H9 (cell line): ENCODE data around the gene MRPS23. TPM values are rescaled to one million over a fixed set of nuclear protein-coding genes. Genes with fewer than 3 reads are reported as not detected.

Experiments used
- DNase-seq: peaks from one replicate; pipeline ENCODE4 v3.0.0-alpha.2; 2017
- H2AFZ ChIP-seq: one replicate; pipeline ENCODE4 v1.6.1; 2013; ENCODE audit warnings: mild to moderate bottlenecking, low read length, control low read depth, moderate library complexity
- H2AK5ac ChIP-seq: 2 replicates; pipeline ENCODE4 v1.6.1; 2013; ENCODE audit warnings: low read length, control low read depth, mixed read lengths; ENCODE audit not compliant: insufficient read length
- H2BK120ac ChIP-seq: one replicate; pipeline ENCODE4 v1.6.1; 2013; ENCODE audit warnings: low read depth, mild to moderate bottlenecking, low read length, control low read depth, inconsistent platforms; ENCODE audit not compliant: poor library complexity, severe bottlenecking
- H2BK12ac ChIP-seq: 2 replicates; pipeline ENCODE4 v1.6.1; 2013; ENCODE audit warnings: low read length, control low read depth, mixed read lengths, low read depth; ENCODE audit not compliant: insufficient read length
- H2BK15ac ChIP-seq: 2 replicates; pipeline ENCODE4 v1.6.1; 2013; ENCODE audit warnings: low read depth, low read length, control low read depth
- H2BK20ac ChIP-seq: one replicate; pipeline ENCODE4 v1.6.1; 2013; ENCODE audit warnings: low read depth, mild to moderate bottlenecking, low read length, control low read depth, inconsistent platforms; ENCODE audit not compliant: poor library complexity, severe bottlenecking
- H2BK5ac ChIP-seq: 2 replicates; pipeline ENCODE4 v1.6.1; 2013; ENCODE audit warnings: low read length, control low read depth, mixed read lengths; ENCODE audit not compliant: insufficient read length
- H3K14ac ChIP-seq: 2 replicates; pipeline ENCODE4 v1.6.1; 2013; ENCODE audit warnings: low read length, control low read depth; ENCODE audit not compliant: insufficient read depth
- H3K18ac ChIP-seq: 2 replicates; pipeline ENCODE4 v1.6.1; 2013; ENCODE audit warnings: low read depth, mild to moderate bottlenecking, mixed read lengths, low read length, control low read depth; ENCODE audit not compliant: insufficient read length
- H3K23ac ChIP-seq: 2 replicates; pipeline ENCODE4 v1.6.1; 2013; ENCODE audit warnings: low read length, control low read depth, mixed read lengths, low read depth; ENCODE audit not compliant: insufficient read length
- H3K23me2 ChIP-seq: 2 replicates; pipeline ENCODE4 v1.6.1; 2013; ENCODE audit warnings: low read depth, mild to moderate bottlenecking, mixed read lengths, low read length, control low read depth; ENCODE audit not compliant: insufficient read length, poor library complexity, severe bottlenecking
- H3K27ac ChIP-seq: 2 replicates; pipeline ENCODE4 v1.5.1; 2013; ENCODE audit warnings: low read length, control low read depth, mixed read lengths, low read depth; ENCODE audit not compliant: insufficient read length
- H3K27me3 ChIP-seq: 2 replicates; pipeline ENCODE4 v1.6.1; 2013; ENCODE audit warnings: low read length, control low read depth, inconsistent platforms; ENCODE audit not compliant: insufficient read depth
- H3K4ac ChIP-seq: 2 replicates; pipeline ENCODE4 v1.6.1; 2013; ENCODE audit warnings: low read depth, mild to moderate bottlenecking, control low read depth, inconsistent platforms, low read length, moderate library complexity
- H3K4me1 ChIP-seq: 2 replicates; pipeline ENCODE4 v1.6.1; 2013; ENCODE audit warnings: low read length, control low read depth, inconsistent platforms; ENCODE audit not compliant: insufficient read depth
- H3K4me2 ChIP-seq: 2 replicates; pipeline ENCODE4 v1.6.1; 2013; ENCODE audit warnings: low read length, control low read depth, mixed read lengths; ENCODE audit not compliant: insufficient read length, insufficient read depth
- H3K56ac ChIP-seq: 2 replicates; pipeline ENCODE4 v1.6.1; 2013; ENCODE audit warnings: low read depth, mild to moderate bottlenecking, mixed read lengths, low read length, control low read depth; ENCODE audit not compliant: insufficient read length
- H3K79me1 ChIP-seq: 2 replicates; pipeline ENCODE4 v1.6.1; 2013; ENCODE audit warnings: low read depth, mild to moderate bottlenecking, moderate library complexity, low read length, control low read depth, inconsistent platforms; ENCODE audit not compliant: insufficient read depth, poor library complexity, severe bottlenecking
- H3K79me2 ChIP-seq: 2 replicates; pipeline ENCODE4 v1.6.1; 2013; ENCODE audit warnings: low read length, control low read depth, inconsistent platforms; ENCODE audit not compliant: insufficient read depth
- H3K9ac ChIP-seq: 2 replicates; pipeline ENCODE4 v1.6.1; 2013; ENCODE audit warnings: low read length, control low read depth, mixed read lengths; ENCODE audit not compliant: insufficient read length; ENCODE audit errors: extremely low read depth
- H3K9me3 ChIP-seq: one replicate; pipeline ENCODE4 v1.6.1; 2013; ENCODE audit warnings: low read depth, low read length, inconsistent platforms; ENCODE audit not compliant: control insufficient read depth
- H3T11ph ChIP-seq: one replicate; pipeline ENCODE4 v1.6.1; 2013; ENCODE audit warnings: mild to moderate bottlenecking, low read length, control low read depth, inconsistent platforms
- H4K20me1 ChIP-seq: one replicate; pipeline ENCODE4 v1.6.1; 2013; ENCODE audit not compliant: control insufficient read depth, insufficient read length, insufficient read depth
- H4K5ac ChIP-seq: 2 replicates; pipeline ENCODE4 v1.6.1; 2013; ENCODE audit warnings: low read depth, mild to moderate bottlenecking, mixed read lengths, low read length, control low read depth; ENCODE audit not compliant: insufficient read length
- H4K8ac ChIP-seq: replicated peaks from 2 replicates; pipeline ENCODE4 v1.6.1; 2013; ENCODE audit warnings: low read length, control low read depth, mixed read lengths, low read depth; ENCODE audit not compliant: insufficient read length
- H4K91ac ChIP-seq: 2 replicates; pipeline ENCODE4 v1.6.1; 2013; ENCODE audit warnings: low read depth, mild to moderate bottlenecking, moderate library complexity, mixed read lengths, low read length, control low read depth; ENCODE audit not compliant: insufficient read length
- H3K27ac Mint-ChIP-seq, 3 experiments: 2 replicates in 2 of 3; 3 replicates in 1 of 3; pipeline ENCODE4 v1.8.0; 2020 to 2021; ENCODE audit warnings: mixed read lengths in 3 of 3, mild to moderate bottlenecking in 1 of 3, moderate library complexity in 1 of 3
- H3K27me3 Mint-ChIP-seq: 2 replicates; pipeline ENCODE4 v1.8.0; 2021; ENCODE audit warnings: low read depth, mild to moderate bottlenecking, moderate library complexity, mixed read lengths
- H3K36me3 Mint-ChIP-seq, 3 experiments: 2 replicates in 2 of 3; 3 replicates in 1 of 3; pipeline ENCODE4 v1.8.0; 2020 to 2021; ENCODE audit warnings: low read depth in 3 of 3, mixed read lengths in 3 of 3; ENCODE audit not compliant: insufficient read depth in 1 of 3
- H3K4me1 Mint-ChIP-seq, 2 experiments: 2 replicates each; pipeline ENCODE4 v1.8.0; 2020; ENCODE audit warnings: mixed read lengths in 2 of 2
- H3K4me3 Mint-ChIP-seq, 2 experiments: 2 replicates in 1 of 2; 3 replicates in 1 of 2; pipeline ENCODE4 v1.8.0; 2020 to 2021; ENCODE audit warnings: mild to moderate bottlenecking in 2 of 2, mixed read lengths in 2 of 2, moderate library complexity in 1 of 2
- H3K9me3 Mint-ChIP-seq, 2 experiments: 2 replicates in 1 of 2; 3 replicates in 1 of 2; pipeline ENCODE4 v1.8.0; 2020; ENCODE audit warnings: mild to moderate bottlenecking in 2 of 2, mixed read lengths in 2 of 2, moderate library complexity in 1 of 2
- WGBS: extraction: QIAGEN DNeasy Blood & Tissue Kit; methylation state at CpG from one replicate; pipeline ENCODE4 v1.1.7; 2013; ENCODE audit warnings: missing lambda C conversion rate, low lambda C conversion rate, mixed read lengths; ENCODE audit not compliant: insufficient read length; ENCODE audit errors: extremely low coverage; 5-methylcytosine and 5-hydroxymethylcytosine counted together
- total RNA-seq: library from RNA; stranded (reverse); gene quantifications from 2 replicates; pipeline ENCODE4 v1.2.1, GENCODE V29; 2021
- TF ChIP-seq, protein P1 (sequence below): fragments of 200-600 bp; sonication (generic); conservative IDR thresholded peaks from 3 replicates; pipeline ENCODE4 v1.8.0; 2021; ENCODE audit warnings: antibody characterized with exemption, mild to moderate bottlenecking

The MRPS23 gene
- total RNA-seq, 1 experiment from 2014 or later = 62.0 TPM

DNA sequence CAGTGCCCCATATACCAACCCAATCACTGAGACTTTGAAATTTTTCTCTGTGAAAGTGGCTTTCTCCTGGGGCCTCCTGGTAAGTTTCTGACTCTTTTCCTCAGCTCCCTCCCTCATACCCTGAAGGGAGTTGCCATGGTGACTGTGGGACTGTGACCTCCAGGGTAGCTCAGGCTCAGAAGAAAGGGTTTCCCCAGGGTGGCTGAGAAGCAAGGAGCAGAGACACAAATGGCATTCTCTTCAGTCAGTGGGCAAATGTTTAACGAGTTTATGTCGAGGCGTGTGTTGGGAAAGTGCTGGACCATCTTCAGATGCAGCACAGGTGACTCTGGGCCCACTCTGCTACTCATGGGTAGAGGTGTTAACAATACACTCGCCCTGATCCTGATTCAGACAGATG lies 46.8 kb downstream of the MRPS23 start:
- Histone ChIP-seq H3K4me1 (peaks cover 3% of the 10 kb centered on the region; the same call in 1 of the 2 replicates), H2BK5ac (no peak overlapping the region), H2BK120ac (no peak overlapping the region), H3K23me2 (no peaks in the 10 kb centered on the region), H3K4ac (no peak overlapping the region), H3K14ac (no peak overlapping the region), H4K20me1 (no peaks in the 10 kb centered on the region), H2BK20ac (no peak overlapping the region), H4K8ac (no peak overlapping the region), H3K27me3 (no peaks in the 10 kb centered on the region), H2AFZ (no peak overlapping the region), H3K23ac (no peak overlapping the region), H3K27ac (no peak overlapping the region), H3K9ac (no peak overlapping the region), H2BK15ac (no peak overlapping the region), H3K4me2 (no peak overlapping the region), H4K91ac (no peak overlapping the region), H3K9me3 (no peaks in the 10 kb centered on the region), H3K79me1 (no peaks in the 10 kb centered on the region), H2BK12ac (no peak overlapping the region), H3K18ac (no peak overlapping the region), H2AK5ac (no peak overlapping the region), H3T11ph (no peak overlapping the region), H3K56ac (no peak overlapping the region), H3K79me2 (no peaks in the 10 kb centered on the region), H4K5ac (no peak overlapping the region)
- Mint-ChIP-seq H3K36me3 (peaks cover 4 to 17% (median 4%) of the 10 kb centered on the region in 3 experiments), H3K9me3 (peaks cover 14 to 15% of the 10 kb centered on the region in 2 experiments), H3K27me3 (peaks cover 21% of the 10 kb centered on the region), H3K4me1 (peaks cover 10 to 16% of the 10 kb centered on the region in 2 experiments), H3K27ac (peak overlapping the region; percentile 20 to 81 (median 65); a peak in 4 of 7 replicates), H3K4me3 (peak overlapping the region; percentile 11 to 54; a peak in 3 of 5 replicates)
- TF ChIP-seq, protein P1, sequence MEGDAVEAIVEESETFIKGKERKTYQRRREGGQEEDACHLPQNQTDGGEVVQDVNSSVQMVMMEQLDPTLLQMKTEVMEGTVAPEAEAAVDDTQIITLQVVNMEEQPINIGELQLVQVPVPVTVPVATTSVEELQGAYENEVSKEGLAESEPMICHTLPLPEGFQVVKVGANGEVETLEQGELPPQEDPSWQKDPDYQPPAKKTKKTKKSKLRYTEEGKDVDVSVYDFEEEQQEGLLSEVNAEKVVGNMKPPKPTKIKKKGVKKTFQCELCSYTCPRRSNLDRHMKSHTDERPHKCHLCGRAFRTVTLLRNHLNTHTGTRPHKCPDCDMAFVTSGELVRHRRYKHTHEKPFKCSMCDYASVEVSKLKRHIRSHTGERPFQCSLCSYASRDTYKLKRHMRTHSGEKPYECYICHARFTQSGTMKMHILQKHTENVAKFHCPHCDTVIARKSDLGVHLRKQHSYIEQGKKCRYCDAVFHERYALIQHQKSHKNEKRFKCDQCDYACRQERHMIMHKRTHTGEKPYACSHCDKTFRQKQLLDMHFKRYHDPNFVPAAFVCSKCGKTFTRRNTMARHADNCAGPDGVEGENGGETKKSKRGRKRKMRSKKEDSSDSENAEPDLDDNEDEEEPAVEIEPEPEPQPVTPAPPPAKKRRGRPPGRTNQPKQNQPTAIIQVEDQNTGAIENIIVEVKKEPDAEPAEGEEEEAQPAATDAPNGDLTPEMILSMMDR = no peak
- no CpG with 5 or more reads among the region's 4 CpGs for WGBS
- peak; percentile 33 for DNase-seq
